Measurements from ENCODE around the gene KCNAB3. TPM values are rescaled to one million over a fixed set of nuclear protein-coding genes. Genes with fewer than 3 reads are reported as not detected.
A peak's percentile ranks its signal among the peaks of the same experiment; 100 is the strongest.

Gene KCNAB3
- total and polyA plus RNA-seq, 9 of the 15 experiments (the other 6 are each of a cell fraction or from before 2014, with no cell fraction given), result 0.03 to 2.5 (median 1.1) TPM

- TF ChIP-seq PHF8 (IDR thresholded peaks at IDR 0.05; ENCODE audit: borderline replicate concordance, low read length) (no peak), L3MBTL2 (IDR thresholded peaks at IDR 0.05) (peak; percentile 48; the same call in 1 of the 2 replicates), DEAF1 (CRISPR knock-in tag; IDR thresholded peaks at IDR 0.05) (peak; percentile 73), GATAD2B (IDR thresholded peaks at IDR 0.05; ENCODE audit: borderline replicate concordance) (no peak), ZZZ3 (IDR thresholded peaks at IDR 0.05) (no peak), DLX4 (CRISPR knock-in tag; IDR thresholded peaks at IDR 0.05) (no peak), ARID2 (IDR thresholded peaks at IDR 0.05) (0 out of 2 replicates have a peak, but pooled peaks have one; percentile 35), ILF3 (IDR thresholded peaks at IDR 0.05; ENCODE audit: borderline replicate concordance) (no peak), SRSF7 (optimal IDR thresholded peaks at IDR 0.05; ENCODE audit: low read depth, low read length) (no peak), SLC30A9 (CRISPR knock-in tag; IDR thresholded peaks at IDR 0.05) (no peak), RBM34 (IDR thresholded peaks at IDR 0.05; ENCODE audit: borderline replicate concordance, insufficient read depth, low read length) (no peak), MTF1 (CRISPR knock-in tag; IDR thresholded peaks at IDR 0.05; ENCODE audit: borderline replicate concordance) (no peak), NFYB (IDR thresholded peaks at IDR 0.05; ENCODE audit: extremely low read depth, insufficient read length) (no peak), NR1H2 (CRISPR knock-in tag; IDR thresholded peaks at IDR 0.05) (no peak), PURB (CRISPR knock-in tag; IDR thresholded peaks at IDR 0.05; ENCODE audit: low read depth) (no peak), ZNF609 (CRISPR knock-in tag; IDR thresholded peaks at IDR 0.05; ENCODE audit: borderline replicate concordance) (no peak), SIX5 (IDR thresholded peaks at IDR 0.05; ENCODE audit: borderline replicate concordance in 1 of 2, insufficient read depth in 1 of 2, low read depth in 1 of 2, low read length in 2 of 2) (no peak)
- TF ChIP-seq, protein P1, sequence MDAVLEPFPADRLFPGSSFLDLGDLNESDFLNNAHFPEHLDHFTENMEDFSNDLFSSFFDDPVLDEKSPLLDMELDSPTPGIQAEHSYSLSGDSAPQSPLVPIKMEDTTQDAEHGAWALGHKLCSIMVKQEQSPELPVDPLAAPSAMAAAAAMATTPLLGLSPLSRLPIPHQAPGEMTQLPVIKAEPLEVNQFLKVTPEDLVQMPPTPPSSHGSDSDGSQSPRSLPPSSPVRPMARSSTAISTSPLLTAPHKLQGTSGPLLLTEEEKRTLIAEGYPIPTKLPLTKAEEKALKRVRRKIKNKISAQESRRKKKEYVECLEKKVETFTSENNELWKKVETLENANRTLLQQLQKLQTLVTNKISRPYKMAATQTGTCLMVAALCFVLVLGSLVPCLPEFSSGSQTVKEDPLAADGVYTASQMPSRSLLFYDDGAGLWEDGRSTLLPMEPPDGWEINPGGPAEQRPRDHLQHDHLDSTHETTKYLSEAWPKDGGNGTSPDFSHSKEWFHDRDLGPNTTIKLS (IDR thresholded peaks at IDR 0.05; ENCODE audit: borderline replicate concordance, low read depth), result no peak
- TF ChIP-seq, protein P2, sequence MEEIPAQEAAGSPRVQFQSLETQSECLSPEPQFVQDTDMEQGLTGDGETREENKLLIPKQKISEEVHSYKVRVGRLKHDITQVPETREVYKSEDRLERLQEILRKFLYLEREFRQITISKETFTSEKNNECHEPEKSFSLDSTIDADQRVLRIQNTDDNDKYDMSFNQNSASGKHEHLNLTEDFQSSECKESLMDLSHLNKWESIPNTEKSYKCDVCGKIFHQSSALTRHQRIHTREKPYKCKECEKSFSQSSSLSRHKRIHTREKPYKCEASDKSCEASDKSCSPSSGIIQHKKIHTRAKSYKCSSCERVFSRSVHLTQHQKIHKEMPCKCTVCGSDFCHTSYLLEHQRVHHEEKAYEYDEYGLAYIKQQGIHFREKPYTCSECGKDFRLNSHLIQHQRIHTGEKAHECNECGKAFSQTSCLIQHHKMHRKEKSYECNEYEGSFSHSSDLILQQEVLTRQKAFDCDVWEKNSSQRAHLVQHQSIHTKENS (CRISPR knock-in tag; IDR thresholded peaks at IDR 0.05), result no peak
These were observed 31.9 kb downstream of the KCNAB3 start (continued) for GRCh38 chr17:7897773-7898172.

Data from K562 (cell line).